ENCODE measurements around the gene KIF21B.

- no peak for TF ChIP-seq CTCF (conservative IDR thresholded peaks at IDR 0.05; ENCODE audit: low read depth, low read length)
- TF ChIP-seq EZH2 (IDR thresholded peaks at IDR 0.05; ENCODE audit: borderline replicate concordance, low read depth, low read length, poor library complexity, severe bottlenecking), result no peak
These were observed 16.0 kb downstream of the KIF21B start for GRCh38 chr1:201007481-201007880.

All from A673 (cell line).